Peyer's patch (tissue), 4 donors: Measurements from ENCODE around the gene SLC24A4. TPM values are rescaled to one million over a fixed set of nuclear protein-coding genes. Genes with fewer than 3 reads are reported as not detected.

Experiments
- DNase-seq, 3 donors: peaks; one replicate each; pipeline ENCODE4 v3.0.0-alpha.2; 2017 to 2019
- H3K27ac ChIP-seq, 4 donors: fragments of 200-600 bp; sonication (generic); one replicate each; pipeline ENCODE4 v1.5.1; 2016 to 2019
- H3K27me3 ChIP-seq, 2 donors: fragments of 200-600 bp; sonication (generic); one replicate each; pipeline ENCODE4 v1.5.1; 2019
- H3K36me3 ChIP-seq, 3 donors: fragments of 200-600 bp; sonication (generic); one replicate each; pipeline ENCODE4 v1.5.1; 2016 to 2019
- H3K4me1 ChIP-seq, 4 donors: fragments of 200-600 bp; sonication (generic); one replicate each; pipeline ENCODE4 v1.5.1; 2016 to 2019
- H3K4me3 ChIP-seq, 4 donors: fragments of 200-600 bp; sonication (generic); 1 replicate in 3 of 4; 2 replicates in 1 of 4; pipeline ENCODE4 v1.5.1; 2016 to 2019; ENCODE audit warnings: mild to moderate bottlenecking in 1 of 4
- H3K9me3 ChIP-seq, 4 donors: fragments of 200-600 bp; sonication (generic); one replicate each; pipeline ENCODE4 v1.5.1; 2016 to 2019; ENCODE audit warnings: mild to moderate bottlenecking in 1 of 4
- CTCF ChIP-seq, 6 experiments: fragments of 450-650 bp in 4 of 6; fragments of 200-600 bp in 2 of 6; sonication (generic) in 1 of 6; IDR thresholded peaks; one replicate each; pipeline ENCODE4 v1.5.1; 2017 to 2019; ENCODE audit warnings: antibody characterized with exemption in 6 of 6, mild to moderate bottlenecking in 3 of 6, moderate library complexity in 1 of 6
- POLR2A ChIP-seq, 2 donors: fragments of 450-650 bp; IDR thresholded peaks; one replicate each; pipeline ENCODE4 v1.5.1; 2017; ENCODE audit warnings: antibody characterized with exemption in 2 of 2, mild to moderate bottlenecking in 2 of 2, moderate library complexity in 2 of 2
- total RNA-seq, 4 donors: library from RNA; depleted of rRNA; stranded (reverse); fragments of >200 nt; gene quantifications; one replicate each; pipeline ENCODE4 v1.1.0, GENCODE V29; 2016

Gene SLC24A4
- total RNA-seq, 4 donors from 2014 or later: 0.18 to 1.7 (median 0.54) TPM; not detected in 1

GRCh38 chr14:92411941-92412340, 89.0 kb downstream of the SLC24A4 start:
- Histone ChIP-seq H3K9me3 (no peaks in the 10 kb centered on the region), H3K27ac (no peak overlapping the region), H3K4me1 (no peaks in the 10 kb centered on the region), H3K27me3 (no peaks in the 10 kb centered on the region), H3K36me3 (no peaks in the 10 kb centered on the region), H3K4me3 (no peak overlapping the region)
- TF ChIP-seq CTCF (IDR thresholded peaks at IDR 0.05) (no peak), POLR2A (IDR thresholded peaks at IDR 0.05) (no peak)
- DNase-seq: no peak

DNA sequence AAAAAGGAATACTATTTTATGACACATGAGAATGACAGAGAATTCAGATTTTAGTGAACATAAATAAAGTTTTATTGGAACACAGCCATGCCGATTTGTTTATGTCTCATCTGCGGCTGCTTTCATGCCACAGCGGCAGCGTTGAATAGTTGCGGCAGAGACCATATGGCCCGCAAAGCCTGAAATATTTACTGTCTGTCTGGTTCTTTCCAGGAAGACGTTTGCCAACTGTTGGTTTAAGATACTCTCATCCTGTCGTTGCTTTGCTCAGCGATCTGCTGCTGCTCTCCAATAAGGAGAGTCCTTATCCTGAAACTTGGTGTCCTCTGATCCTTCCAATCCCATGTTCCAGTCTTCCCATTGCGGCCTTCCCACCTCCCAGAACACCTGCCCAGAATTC, 89.9 kb downstream of the SLC24A4 start:
- Histone ChIP-seq H3K27ac (no peak overlapping the region), H3K27me3 (no peaks in the 10 kb centered on the region), H3K4me3 (no peak overlapping the region), H3K36me3 (no peaks in the 10 kb centered on the region), H3K9me3 (no peaks in the 10 kb centered on the region), H3K4me1 (no peaks in the 10 kb centered on the region)
- TF ChIP-seq CTCF (IDR thresholded peaks at IDR 0.05) (no peak), POLR2A (IDR thresholded peaks at IDR 0.05) (no peak)
- DNase-seq: no peak

- no peak for TF ChIP-seq POLR2A (IDR thresholded peaks at IDR 0.05)
- no peak for TF ChIP-seq CTCF (IDR thresholded peaks at IDR 0.05)
- no peaks in the 10 kb centered on the region for H3K4me1 ChIP-seq
- H3K27me3 ChIP-seq: no peaks in the 10 kb centered on the region
- no peak for DNase-seq
- H3K27ac ChIP-seq: no peak overlapping the region
- no peak overlapping the region for H3K4me3 ChIP-seq
- no peaks in the 10 kb centered on the region for H3K9me3 ChIP-seq
- no peaks in the 10 kb centered on the region for H3K36me3 ChIP-seq
Measured at GRCh38 chr14:92413379-92413778, 90.4 kb downstream of the SLC24A4 start.

- TF ChIP-seq POLR2A (IDR thresholded peaks at IDR 0.05): no peak
- TF ChIP-seq CTCF (IDR thresholded peaks at IDR 0.05): no peak
Measured at GRCh38 chr14:92414690-92415445, 91.9 kb downstream of the SLC24A4 start.

DNA sequence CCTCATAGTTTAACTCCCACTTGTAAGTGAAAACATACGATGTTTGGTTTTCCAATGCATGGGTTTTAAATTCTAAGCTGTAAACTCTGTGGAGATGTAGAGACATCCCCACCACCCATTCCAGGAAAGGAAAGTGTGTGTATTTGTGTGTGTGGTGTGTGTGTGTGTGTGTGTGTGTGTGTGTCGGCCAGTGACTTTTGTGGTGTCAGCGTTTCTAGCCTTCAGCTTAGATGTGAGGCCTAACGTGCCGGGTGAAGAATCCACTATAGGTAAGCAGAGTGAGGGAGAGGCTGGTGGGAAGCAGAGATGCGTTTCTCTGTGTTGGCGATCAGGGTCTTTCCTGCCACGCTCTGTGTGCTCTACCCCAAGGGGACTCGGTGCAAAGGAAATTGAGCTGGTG, 93.0 kb downstream of the SLC24A4 start:
- H3K4me3 ChIP-seq: no peak overlapping the region
- H3K27ac ChIP-seq: no peak overlapping the region
- no peaks in the 10 kb centered on the region for H3K36me3 ChIP-seq
- no peaks in the 10 kb centered on the region for H3K9me3 ChIP-seq
- no peaks in the 10 kb centered on the region for H3K27me3 ChIP-seq
- no peak for TF ChIP-seq POLR2A (IDR thresholded peaks at IDR 0.05)
- TF ChIP-seq CTCF (IDR thresholded peaks at IDR 0.05): no peak
- H3K4me1 ChIP-seq: no peaks in the 10 kb centered on the region
- no peak for DNase-seq

More at GRCh38 chr14:92414690-92415445, 91.9 kb downstream of the SLC24A4 start:
- no peak overlapping the region for H3K27ac ChIP-seq
- H3K9me3 ChIP-seq: no peaks in the 10 kb centered on the region
- no peak for DNase-seq
- no peaks in the 10 kb centered on the region for H3K4me1 ChIP-seq
- no peaks in the 10 kb centered on the region for H3K27me3 ChIP-seq
- H3K36me3 ChIP-seq: no peaks in the 10 kb centered on the region
- no peak overlapping the region for H3K4me3 ChIP-seq
